Fibroblast of skin of left biceps (primary cell): ENCODE measurements around the gene NDUFB10.

Experiments
- DNase-seq, 2 experiments: peaks; one replicate each; pipeline ENCODE4 v3.0.0-alpha.2; 2013; ENCODE audit warnings: low read depth in 2 of 2

Gene NDUFB10

DNA sequence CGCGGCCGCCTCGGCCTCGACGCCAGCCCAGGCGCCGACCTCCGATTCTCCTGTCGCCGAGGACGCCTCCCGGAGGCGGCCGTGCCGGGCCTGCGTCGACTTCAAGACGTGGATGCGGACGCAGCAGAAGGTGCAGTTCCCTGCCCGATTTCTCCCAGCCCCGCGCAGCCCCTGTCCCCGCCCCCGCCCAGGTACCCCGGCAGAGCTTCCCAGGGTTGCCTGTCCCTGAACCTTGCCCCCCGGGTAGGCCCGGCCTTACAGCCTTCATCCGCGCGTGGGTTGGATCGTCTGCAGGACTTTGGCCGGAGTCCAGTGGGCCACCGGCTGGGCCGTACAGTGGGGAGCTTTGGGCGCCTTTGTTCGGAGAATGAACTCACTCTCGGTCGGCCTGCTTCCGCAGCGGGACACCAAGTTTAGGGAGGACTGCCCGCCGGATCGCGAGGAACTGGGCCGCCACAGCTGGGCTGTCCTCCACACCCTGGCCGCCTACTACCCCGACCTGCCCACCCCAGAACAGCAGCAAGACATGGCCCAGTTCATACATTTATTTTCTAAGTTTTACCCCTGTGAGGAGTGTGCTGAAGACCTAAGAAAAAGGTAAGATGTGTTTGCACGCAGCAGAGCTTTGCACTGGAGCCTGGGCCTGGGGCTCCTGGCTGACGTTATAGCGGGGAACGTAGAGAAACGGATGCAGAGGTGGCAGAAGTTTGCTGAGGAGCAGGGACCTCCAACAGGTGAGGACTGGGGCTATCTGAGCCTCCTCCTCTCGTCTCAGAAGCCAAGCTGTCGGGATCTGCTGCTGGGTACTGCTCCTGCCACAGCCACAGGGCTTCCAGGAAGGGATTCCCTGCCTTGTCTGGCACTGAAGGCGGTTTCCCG is 25.2 kb downstream of the NDUFB10 start:
- no peak for DNase-seq

- no peak for DNase-seq
Measured at GRCh38 chr16:1985466-1986150, 26.3 kb downstream of the NDUFB10 start.

GRCh38 chr16:1987198-1987597 is 27.9 kb downstream of the NDUFB10 start:
- DNase-seq: no peak

- DNase-seq: no peak
Measured at GRCh38 chr16:1989209-1990100, 30.1 kb downstream of the NDUFB10 start, which contains the start of gene SYNGR3. Gene SYNGR3 (plus strand): TSS chr16:1989970. CDS start chr16:1990103, 133 bp downstream.

DNA sequence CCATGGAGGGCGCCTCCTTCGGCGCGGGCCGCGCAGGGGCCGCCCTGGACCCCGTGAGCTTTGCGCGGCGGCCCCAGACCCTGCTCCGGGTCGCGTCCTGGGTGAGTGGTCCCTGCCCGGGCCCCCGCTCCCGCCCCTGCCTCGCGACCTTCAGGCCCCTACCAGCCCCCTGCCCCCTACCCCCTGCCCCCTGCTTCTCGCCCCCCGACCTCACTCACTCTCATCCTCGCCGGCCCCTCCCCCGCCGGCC is 30.7 kb downstream of the NDUFB10 start:
- DNase-seq: no peak

GRCh38 chr16:1990351-1991134 is 31.2 kb downstream of the NDUFB10 start:
- DNase-seq: no peak

DNA sequence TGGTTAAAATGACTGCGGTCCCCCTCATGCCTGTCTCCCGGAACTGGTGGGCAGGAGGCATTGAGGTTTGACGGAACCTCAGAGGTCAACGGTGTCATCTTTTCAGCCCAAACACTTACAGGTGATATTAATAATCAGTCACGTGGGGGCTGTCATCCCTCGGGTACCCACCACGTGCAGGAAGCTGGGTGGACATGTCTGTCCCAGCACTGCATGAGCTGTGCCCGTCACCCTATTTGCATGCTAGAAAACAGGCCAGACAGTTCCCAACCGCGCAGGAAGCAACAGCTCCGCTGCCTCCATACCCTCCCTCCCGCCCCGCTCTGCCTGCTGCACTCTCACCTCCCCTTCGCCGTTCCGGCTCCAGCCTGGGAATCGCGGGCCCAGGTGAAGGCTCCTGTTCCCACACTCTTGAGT is 31.8 kb downstream of the NDUFB10 start:
- no peak for DNase-seq

- DNase-seq: no peak
Measured at GRCh38 chr16:1991588-1991947, 32.2 kb downstream of the NDUFB10 start.

DNA sequence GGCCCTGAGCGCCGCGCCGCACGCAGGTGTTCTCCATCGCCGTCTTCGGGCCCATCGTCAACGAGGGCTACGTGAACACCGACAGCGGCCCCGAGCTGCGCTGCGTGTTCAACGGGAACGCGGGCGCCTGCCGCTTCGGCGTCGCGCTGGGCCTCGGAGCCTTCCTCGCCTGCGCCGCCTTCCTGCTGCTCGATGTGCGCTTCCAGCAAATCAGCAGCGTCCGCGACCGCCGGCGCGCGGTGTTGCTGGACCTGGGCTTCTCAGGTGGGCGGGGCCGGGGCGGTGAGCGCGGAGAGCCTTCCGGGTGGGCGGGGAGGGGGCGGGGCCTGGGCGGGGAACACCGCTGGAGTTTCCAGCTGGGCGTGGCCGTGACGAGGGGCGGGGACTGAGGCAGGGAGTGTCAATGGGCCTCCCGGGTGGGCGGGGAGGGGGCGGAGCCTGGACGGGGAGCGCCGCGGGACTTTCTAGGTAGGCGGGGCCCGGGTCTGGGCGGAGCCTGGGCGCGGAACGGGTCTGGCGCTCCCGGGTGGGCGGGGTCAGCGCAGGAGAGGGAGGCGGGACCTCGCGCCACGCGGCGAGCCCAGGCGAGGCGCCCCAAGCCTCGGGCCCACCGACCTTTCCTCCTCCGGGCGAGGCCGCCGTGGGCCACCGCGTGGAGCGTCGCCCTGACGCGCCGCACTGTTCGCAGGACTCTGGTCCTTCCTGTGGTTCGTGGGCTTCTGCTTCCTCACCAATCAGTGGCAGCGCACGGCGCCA is 32.8 kb downstream of the NDUFB10 start:
- DNase-seq: peak; percentile 73 to 80

- no peak for DNase-seq
Measured at GRCh38 chr16:1992704-1993317, 33.5 kb downstream of the NDUFB10 start.

- no peak for DNase-seq
Measured at GRCh38 chr16:1993731-1994131, 34.4 kb downstream of the NDUFB10 start.

- DNase-seq: no peak
Measured at GRCh38 chr16:1997494-1998359, 38.4 kb downstream of the NDUFB10 start.

- no peak for DNase-seq
Measured at GRCh38 chr16:1998360-1998835, 39.1 kb downstream of the NDUFB10 start.

DNA sequence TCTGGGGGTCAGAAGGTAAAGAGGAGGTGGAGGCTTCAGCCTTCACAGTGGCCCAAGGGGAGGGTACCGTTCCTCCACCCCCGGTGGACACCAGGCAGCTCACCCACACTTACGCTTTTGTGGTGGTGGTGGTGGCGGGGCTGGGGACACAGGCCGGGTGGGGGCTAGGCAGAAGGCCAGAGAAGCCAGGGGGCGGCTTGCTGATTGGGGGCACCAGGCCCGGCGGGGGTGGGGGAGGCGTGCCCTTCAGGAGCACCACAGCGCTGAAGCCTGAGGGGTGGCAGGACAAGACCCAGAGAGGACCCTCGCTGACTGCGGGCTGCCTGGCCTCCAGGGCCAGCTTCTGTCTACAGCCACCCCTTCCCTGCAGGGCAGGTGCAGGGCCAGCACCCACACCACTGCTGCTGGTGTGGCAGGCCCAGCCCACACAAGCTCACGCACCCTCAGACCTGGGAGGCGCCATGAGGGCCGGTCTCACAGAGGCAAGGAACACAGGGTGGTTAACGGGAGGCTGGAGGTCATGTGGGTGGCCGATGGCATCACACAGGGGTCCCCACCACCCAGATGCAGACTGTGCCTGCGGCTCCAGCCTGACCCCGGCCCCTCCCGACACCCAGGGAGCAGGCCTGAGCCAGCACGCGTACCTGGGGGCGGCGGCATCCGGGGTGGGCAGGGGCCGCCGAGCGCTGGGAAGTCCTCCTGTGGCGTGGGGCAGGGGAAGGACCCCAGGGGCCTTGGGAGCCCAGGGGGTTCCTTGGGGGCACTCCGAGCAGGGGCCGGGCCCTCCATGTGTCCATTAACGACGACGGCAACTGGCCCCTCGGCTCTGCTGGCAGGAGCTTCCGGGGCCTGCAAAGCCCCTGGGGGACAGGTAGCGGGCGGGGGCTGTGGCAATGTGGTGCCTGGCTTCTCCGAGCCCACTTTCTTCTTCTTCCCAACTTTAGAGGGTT is 39.8 kb downstream of the NDUFB10 start:
- DNase-seq: no peak

DNA sequence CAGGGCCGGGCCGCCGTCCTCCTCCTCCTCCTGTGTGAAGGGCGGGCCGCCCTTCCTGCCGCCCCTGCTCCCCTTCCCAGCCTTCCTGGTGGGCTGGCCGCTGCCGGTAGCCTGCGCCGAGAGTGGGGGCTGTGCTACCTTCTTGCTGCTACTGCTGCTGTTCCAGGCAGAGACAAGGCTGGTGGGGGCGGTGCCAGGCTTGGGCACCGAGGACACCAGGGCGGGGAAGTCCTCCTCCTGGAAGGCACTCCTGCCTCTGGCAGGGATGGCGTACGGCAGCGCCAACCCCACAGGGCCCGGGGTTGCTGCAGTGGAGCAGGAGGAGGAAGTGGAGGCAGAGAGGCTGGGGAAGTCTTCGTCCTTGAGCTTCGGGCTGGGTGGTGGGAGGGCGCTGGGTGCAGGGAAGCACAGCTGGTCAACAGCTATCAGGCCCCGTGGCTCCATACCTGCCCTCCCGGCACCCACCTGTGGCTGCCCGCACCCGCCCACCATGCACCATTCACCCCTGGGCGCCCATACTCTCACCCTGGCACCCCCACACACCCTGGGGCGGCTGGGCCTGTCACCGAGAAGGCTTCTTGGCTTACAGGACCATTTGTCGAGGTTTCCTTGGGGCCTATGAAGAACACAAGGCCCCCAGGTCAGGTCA is 40.7 kb downstream of the NDUFB10 start:
- DNase-seq: no peak

DNA sequence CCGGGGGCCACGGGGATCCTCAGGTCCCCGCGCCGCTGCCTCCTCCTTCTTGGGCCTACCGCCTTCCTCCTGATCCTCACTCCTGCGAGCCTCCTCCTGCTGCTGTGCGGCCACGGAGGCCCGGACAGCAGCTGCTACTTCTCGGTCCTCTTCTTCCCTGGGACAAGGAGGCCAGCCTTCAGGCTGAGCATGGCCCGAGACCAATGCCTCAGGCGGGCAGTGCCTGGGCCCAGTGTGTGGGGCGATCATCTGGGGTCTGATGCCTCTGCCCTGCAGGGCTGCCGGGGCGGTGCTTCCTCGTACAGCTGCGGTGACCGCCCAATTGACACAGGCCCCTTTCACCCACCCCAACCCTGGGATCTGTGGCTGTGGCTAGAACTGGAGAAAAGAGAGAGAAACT is 41.7 kb downstream of the NDUFB10 start:
- no peak for DNase-seq
